Measurements from ENCODE around the gene PGLYRP1. TPM values are rescaled to one million over a fixed set of nuclear protein-coding genes. Genes with fewer than 3 reads are reported as not detected.

PGLYRP1 gene, protein sequence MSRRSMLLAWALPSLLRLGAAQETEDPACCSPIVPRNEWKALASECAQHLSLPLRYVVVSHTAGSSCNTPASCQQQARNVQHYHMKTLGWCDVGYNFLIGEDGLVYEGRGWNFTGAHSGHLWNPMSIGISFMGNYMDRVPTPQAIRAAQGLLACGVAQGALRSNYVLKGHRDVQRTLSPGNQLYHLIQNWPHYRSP
- polyA plus RNA-seq (ENCODE audit: insufficient read length in 3 of 3): under 1 TPM in 2 of 3 donors, not detected in 1; 0.29 to 0.67 TPM

DNA sequence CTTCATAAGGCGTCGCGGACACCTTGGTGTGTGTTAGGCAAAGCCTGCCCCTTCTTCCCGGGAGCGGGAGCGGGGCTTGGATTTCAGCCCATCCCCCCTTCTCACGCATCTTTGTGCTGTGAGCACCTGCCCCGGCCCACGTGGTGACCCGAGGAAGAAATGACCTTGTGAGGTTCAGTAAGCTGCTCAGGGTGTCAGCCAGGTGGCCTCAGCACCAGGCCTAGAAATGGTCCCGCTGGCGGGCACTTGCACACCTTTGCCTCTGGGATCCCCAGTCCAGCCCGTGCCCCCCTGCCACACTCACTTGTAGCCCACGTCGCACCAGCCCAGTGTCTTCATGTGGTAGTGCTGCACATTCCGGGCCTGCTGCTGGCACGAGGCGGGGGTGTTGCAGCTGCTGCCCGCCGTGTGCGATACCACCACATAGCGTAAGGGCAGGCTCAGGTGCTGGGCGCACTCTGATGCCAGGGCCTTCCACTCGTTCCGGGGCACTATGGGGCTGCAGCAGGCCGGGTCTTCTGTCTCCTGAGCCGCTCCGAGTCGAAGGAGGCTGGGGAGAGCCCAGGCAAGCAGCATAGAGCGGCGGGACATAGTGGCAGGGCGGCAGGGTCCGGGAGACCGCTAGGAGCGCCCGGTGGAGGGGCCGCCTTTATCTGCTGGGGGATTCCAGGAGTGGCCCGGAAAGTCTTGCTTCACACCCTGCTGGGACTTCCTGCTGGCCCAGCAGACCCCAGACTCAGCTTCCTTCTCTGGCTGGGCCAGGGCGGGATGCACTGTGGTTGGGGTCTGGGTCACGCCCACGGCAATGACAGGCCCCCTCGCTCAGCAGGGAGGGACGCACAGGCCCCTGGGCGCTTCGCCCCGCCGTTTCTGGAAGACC lies at the start of gene PGLYRP1:
TSS of gene PGLYRP1 (minus strand) at position 623 of the 880 bp plus-strand sequence. CDS start at position 591, 32 bp downstream.
- no peak for DNase-seq (ENCODE audit: low read depth in 3 of 3, low spot score in 2 of 3)

DNA sequence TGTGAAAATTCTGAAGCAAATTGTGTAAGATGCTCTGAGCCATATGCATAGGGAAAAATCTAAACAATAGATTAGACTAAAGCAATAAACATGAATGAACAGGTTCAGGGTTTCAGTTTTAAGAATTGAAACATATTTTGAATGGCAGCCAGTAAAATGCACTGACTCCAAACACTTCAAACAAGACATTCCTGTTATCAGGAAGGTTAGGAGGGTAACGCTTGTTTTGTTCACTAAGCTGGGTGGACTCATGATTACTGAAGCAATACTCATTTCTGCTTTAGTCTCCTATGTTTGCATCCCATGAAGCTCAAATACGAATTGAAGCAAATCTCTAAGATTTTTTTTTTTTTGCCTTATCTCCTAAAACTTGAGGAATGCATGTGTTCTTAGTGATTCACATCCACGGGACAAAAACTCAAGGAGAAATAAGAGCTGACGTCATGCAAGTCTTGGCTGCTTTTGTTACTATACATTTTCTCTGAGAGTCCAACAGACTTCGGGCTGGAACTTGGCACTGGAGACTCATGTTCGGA lies 47.0 kb upstream of the PGLYRP1 start:
- no peak for DNase-seq (ENCODE audit: low read depth in 3 of 3, low spot score in 2 of 3)

DNA sequence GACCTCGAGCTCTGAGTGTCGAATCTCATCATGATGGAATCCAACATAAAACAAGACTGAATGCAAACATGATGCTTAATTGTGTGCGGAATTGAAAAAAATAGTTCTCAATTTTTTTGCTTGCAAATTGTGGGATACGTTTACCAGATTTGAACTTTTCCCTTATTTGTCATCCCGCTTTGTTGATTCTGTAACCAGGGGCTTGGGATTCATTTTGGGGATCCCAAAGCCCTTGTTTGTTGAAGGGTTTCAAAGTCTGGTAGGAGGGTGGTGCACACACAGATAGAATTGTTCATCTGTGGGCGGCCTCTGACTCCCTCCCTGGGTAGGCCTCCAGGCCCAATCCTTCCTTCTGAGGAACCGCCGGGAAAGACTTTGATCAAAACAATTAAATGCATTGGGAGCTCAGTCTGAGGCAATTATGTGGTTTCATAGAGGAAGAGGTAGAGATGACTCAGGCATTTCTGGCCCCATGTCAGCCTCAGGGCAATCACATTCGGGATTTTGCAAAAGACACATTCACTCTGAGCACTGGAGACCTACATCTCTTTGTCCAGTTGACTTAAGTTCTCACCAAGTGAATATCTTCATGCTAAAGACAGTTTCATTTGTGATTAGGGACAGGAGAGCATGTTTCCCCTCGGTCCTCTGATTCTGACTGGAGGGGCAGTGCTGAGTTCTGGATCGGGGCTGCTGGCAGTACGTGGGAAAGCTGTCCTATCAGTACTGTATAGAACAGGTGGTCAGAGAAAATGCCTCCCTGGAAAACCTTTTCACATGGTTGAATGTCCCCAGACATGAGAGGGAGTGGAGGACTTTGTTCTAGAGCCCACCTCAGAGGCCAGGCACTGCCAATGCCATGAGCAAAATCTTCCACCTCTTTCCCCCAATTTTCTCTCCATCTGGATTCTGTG lies 45.7 kb upstream of the PGLYRP1 start:
- DNase-seq (ENCODE audit: low read depth in 3 of 3, low spot score in 2 of 3): no peak

DNA sequence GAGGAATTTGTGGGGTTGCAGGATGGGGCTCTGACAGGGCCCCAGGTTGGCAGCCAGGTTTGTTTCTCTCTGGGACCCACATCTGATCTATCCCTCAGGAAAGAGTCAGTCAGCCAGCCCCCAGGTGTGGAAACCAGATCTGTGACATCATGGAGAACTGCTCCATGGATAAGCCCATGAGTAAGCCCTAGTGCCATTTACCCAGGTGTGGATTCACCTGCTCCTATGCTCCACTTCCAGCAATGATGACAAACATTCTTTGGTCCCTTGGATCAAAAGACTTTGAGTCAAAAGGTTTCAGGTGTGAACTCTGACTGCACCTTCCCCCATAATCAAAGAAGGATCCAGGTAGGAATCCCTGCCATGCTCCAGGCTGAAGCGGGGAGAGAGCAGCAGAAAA lies 44.8 kb upstream of the PGLYRP1 start:
- DNase-seq (ENCODE audit: low read depth in 3 of 3, low spot score in 2 of 3): no peak

DNA sequence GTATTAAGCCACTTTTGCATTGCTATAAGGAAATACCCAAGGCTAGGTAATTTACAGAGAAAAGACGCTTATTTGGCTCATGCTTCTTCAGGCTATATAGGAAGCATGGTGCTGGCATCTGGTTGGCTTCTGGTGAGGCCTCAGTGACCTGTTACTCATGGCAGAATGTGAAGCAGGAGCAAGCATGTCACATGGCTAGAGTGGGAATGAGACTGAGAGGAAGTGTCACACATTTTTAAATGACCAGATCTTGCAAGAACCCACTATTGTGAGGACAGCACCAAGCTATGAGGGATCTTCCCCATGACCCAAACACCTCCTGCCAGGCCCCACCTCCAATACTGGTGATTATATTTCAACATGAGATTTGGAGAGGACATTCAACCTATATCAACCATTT lies 43.6 kb upstream of the PGLYRP1 start:
- DNase-seq (ENCODE audit: low read depth in 3 of 3, low spot score in 2 of 3): no peak

DNA sequence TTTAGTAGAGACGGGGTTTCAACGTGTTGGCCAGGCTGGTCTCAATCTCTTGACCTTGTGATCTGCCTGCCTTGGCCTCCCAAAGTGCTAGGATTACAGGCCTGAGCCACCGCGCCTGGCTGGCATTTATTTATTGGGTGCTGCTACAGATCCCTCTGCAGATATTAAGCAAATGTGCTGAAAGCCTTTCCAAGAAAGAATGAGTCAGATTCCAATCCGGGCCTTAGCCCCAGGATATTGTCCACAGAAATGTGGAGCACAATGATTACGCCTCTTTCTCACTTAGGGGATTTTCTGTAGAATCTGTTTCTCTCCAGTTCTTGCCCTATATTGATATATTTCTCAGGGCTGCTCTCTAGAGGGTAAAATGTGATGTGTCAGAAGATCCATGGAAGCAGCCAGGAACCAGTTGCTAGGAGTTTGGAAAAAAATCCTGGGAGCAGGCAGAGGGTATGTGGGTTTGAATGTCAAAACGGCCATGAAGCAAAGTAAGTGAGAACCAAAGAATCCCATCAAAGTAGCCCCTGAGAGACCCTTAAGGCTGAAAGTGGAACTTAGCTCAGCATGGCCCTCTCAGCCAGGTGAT lies 42.7 kb upstream of the PGLYRP1 start:
- no peak for DNase-seq (ENCODE audit: low read depth in 3 of 3, low spot score in 2 of 3)

DNA sequence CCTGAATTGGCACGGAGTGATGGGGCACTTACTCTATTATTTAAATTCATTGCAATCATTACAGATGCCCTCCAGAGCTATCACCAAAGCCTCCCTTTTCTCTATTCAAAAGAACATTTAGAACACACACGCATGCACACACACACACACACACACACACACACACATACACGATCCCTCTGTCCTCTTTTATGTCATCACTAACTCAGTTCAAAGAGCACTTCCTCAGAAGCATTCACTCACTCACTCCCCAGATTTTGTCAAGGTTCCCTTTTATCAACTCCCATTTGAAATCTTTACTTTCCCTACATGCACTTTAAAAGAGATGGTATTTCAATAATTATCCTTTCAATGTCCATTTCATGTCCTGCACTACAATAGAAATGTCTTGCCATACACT lies 40.3 kb upstream of the PGLYRP1 start:
- DNase-seq (ENCODE audit: low read depth in 3 of 3, low spot score in 2 of 3): no peak

DNA sequence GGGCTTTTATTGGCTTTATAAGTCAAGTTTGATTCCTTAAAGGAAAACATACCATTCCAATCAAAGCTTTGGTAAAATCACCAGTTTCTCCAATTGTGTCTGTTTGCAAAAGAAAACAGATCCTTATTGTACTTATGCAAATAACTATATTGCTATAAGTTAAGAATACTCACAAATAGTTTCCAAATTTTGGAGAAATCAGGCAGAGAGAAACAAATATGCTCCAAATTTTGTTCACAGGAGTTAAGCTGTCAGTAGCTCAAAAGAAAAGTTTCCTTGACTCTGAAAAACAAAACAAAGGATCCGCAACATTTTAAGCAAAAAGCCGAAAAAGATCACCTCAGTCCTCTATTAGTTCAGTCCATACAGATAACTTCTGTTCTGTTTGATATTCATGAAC lies 37.2 kb upstream of the PGLYRP1 start:
- no peak for DNase-seq (ENCODE audit: low read depth in 3 of 3, low spot score in 2 of 3)

DNA sequence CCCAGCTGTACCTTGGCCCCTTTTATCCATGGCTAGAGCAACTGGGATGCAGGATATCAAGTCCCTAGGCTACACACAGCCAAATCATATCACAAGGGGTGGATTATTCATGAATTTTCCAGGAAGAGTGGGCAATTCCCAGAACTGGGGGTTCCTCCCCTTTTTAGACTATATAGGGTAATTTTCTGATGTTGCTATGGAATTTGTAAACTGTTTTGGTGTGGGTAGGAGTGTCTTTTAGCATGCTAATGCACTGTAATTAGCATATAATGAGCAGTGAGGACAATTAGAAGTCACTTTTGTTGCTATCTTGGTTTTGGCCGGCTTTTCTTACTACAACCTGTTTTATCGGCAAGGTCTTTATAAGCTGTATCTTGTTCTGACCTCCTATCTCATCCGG lies 35.9 kb upstream of the PGLYRP1 start:
- no peak for DNase-seq (ENCODE audit: low read depth in 3 of 3, low spot score in 2 of 3)

DNA sequence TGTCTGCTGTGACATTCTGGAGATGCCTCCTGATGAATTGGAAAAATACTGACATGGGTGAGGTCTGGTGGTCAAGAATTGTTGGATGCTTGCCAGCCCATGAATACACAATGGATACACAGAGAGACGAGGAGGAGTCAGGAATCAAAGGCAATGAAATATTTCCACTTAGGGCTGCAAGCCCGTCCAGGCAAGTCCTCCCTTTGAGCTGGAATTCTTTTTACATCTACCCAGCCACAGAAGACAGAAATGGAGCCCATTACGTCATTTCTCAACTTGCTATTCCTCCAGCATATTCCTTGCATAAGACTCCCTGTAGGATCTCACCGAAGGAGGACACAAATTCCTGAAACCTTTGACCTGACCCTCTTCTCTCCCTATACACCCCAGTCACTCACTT lies 33.7 kb upstream of the PGLYRP1 start:
- DNase-seq (ENCODE audit: low read depth in 3 of 3, low spot score in 2 of 3): no peak

DNA sequence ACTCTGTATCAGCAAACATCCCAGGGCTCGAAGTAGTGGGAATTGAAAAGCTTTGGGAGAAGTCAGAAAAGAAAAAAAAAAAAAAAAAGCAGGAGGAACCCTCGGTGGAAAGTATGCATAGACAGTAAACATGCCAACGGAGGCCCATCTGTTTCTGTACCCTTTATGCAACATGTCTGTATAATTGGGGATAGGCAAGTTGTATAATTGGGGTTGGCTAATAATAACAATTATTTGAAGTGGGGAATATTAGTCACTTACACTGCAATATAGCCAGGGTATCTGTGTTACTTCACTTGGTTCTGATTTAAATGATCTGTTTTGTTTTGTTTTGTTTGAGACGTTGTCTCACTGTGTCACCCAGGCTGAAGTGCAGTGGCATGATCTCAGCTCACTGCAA lies 30.0 kb upstream of the PGLYRP1 start:
- DNase-seq (ENCODE audit: low read depth in 3 of 3, low spot score in 2 of 3): no peak

DNA sequence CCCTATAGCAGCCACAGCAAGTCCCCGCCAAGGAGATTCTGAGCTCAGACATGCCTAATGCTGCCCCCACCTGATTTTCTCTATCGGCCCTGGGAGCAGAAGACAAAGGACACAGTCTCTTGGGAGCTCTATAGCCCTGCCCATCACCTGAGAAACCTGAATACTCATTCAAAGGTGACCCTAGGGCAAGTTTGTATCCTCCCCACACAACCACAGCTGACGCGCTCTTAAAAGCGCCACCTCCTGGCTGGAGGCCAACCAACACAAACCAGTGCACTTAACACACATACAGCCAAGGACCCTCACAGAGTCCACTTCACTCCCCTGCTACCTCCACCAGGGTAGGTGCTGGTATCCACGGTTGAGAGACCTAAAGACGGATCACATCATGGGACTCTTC lies 26.7 kb upstream of the PGLYRP1 start:
- no peak for DNase-seq (ENCODE audit: low read depth in 3 of 3, low spot score in 2 of 3)

DNA sequence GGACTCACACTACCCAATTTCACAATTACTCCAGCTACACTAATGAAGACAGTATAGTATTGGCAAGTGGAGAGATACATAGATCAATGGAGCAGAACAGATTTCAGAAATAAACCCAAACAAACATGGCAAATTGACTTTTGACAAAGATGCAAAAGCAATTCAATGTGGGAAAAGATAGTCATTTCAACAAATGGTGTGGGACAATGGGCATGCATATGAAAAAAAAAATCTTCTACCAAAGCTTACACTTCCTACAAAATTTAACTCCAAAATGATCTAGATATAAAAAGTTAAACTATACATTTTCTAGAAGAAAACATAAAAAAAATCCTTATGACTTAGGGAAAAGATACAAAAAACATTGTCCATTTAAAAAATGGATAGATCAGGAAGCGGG lies 20.7 kb upstream of the PGLYRP1 start:
- DNase-seq (ENCODE audit: low read depth in 3 of 3, low spot score in 2 of 3): no peak

DNA sequence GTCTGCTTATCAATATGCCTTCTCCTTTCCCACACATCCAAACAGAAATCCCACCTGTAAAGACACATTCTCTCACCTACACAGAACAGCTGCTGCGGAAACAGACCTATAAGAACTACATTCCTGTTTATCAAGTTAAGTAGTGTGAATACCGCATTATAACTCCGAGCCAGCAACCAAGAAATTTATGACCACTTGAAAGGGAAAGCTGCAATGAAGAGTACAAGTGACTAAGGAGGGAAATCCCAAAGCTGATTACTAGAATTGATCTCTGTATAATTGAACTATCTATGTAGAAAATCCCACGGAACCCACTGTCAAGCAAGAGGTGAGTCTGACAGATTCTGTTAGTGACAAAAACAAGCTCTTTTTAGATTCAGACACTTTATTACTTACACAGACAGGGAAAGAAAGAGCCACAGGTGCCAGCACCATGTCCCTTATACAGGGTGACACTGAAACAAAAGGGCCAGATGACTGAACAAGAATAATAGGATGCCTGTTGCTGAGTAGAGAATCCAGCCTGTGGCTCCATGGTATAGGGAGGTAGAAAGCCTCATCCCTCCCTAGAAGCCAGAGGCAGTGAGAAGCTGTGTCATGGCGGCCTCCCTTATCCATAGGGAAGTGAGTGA lies 19.5 kb upstream of the PGLYRP1 start:
- no peak for DNase-seq (ENCODE audit: low read depth in 3 of 3, low spot score in 2 of 3)

DNA sequence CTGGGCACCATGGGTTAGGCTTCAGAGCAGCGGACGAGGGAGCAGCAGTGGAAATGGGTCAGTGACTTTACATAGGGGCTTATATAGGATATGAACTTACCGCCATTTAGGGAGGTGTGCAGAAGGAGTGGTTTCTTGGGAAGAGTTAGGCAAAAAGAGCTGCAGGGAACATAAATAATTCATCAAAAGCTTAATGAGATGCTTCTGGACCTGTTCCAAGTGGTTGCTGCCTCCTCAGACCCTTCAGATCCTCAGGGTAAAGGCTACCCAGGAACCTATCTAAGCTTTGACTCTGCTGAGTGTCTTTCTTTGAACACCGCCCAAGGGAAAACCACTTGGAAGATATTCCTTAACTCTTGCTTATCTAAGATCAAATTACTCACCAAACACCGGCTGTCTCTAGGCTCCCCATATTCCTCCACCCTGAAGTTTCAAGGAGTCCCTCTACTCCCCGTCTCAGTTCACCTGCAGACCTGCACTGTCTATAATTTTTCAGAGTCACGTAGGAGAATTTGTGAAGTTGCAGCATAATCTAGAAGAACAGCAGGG lies 18.2 kb upstream of the PGLYRP1 start, which contains the start of gene IGFL4:
TSS of gene IGFL4 (minus strand) at position 51 of the 549 bp plus-strand sequence. CDS start at position 11, 40 bp downstream.
- DNase-seq (ENCODE audit: low read depth in 3 of 3, low spot score in 2 of 3): no peak

DNA sequence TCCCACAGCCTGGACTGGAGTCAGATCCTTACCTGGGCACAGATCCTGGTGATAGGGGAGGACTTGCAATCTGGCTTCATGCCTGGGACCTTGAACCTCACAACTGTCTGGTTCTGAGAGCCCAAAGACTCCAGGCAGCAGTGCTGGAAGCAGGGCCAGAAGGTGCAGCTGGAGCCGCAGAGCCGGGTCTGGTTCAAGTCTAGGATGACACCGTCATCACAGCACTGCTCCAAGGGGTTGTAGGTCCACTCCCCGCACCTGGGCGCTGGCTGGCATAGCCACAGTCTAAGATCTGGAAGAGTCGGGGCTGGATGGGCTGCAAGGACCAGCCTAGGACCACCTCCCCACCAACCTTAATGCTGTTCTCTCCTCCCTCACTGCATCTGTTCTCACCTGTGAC lies 17.3 kb upstream of the PGLYRP1 start:
- no peak for DNase-seq (ENCODE audit: low read depth in 3 of 3, low spot score in 2 of 3)

DNA sequence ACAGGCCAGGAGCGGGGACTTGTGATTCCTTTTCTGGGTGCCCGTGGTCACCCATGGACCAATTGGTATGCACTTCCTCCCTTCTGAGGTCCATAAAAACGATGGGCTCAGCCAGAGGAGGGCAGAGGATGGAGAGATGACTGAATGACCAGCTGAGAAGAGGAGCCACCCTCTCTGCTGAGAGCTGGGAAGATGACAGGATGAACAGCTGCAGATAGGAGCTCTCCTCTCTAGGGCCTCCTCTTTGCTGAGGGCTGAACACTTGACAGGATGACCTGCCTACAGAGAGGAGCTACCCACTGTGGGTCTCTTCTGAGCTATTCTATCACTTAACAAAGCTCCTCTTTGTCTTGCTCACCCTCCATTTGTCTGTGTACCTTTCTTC lies 13.9 kb upstream of the PGLYRP1 start:
- no peak for DNase-seq (ENCODE audit: low read depth in 3 of 3, low spot score in 2 of 3)

DNA sequence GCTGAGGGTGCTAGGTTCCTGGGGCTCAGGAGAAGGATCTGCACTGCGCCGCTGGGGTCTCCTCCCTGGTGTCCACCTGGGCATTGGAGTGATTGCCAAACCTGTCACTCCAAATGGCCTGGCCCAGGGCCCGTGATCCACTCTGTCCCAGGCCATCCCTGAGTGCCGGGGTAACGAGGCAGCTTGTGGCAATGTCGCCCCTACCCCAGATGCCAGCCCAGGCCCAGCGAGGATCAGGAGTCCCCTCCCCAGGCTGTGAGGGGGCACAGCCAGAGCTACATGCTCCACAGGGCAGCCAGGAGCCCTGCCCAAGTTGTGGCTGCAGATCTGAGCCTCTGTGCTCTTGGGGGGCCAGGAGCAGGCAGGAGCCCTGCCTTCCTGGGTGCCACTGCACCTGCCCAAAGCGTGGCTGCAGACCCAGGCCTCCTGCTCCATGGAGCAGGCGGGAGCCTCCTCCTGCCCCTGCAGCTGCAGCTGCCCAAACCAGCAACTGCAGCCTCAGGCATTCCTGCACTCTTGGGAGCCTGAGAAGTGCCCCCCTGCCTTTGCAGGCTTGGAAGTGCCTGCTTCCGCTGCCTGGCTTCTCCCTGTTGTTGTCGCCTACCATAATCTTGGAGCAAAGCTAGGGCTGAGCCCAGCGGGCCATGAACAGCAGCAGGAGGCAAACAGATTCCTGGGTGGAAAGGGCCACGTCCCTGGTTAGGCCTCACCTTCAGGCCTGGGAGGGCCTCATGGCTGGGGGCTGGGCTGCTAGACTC lies 13.3 kb upstream of the PGLYRP1 start:
- no peak for DNase-seq (ENCODE audit: low read depth in 3 of 3, low spot score in 2 of 3)

DNA sequence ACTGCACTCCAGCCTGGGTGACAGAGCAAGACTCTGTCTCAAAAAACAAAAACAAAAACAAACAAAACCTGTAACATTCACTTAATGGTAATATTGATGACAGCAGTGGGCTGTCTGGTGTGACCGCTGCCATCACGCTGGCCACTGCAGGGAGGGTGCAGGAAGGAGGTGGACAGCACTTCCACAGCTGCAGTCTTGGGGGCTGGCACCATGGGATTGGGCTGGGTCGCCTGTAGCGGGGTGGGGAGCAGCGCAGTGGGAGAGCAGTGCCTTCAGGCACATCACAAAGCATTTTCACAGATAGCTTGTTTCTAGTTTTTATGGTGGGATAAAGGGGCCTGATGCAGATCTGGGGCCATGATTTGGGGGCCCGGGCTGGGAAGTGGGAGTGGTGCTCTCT lies 12.7 kb upstream of the PGLYRP1 start:
- DNase-seq (ENCODE audit: low read depth in 3 of 3, low spot score in 2 of 3): no peak
